HEK293 (cell line): ENCODE data around the gene SSC4D.

Experiments
- CTCF ChIP-seq: fragments of 450-650 bp; formaldehyde crosslinking; IDR thresholded peaks from 2 replicates; pipeline ENCODE4 v1.5.1; 2016; ENCODE audit warnings: missing biosample characterization, missing genetic modification characterization
- GLI2 ChIP-seq: fragments of 450-650 bp; formaldehyde crosslinking; IDR thresholded peaks from 2 replicates; pipeline ENCODE4; 2017; ENCODE audit warnings: missing biosample characterization, missing genetic modification characterization, low read depth, borderline replicate concordance
- KLF16 ChIP-seq: fragments of 450-650 bp; formaldehyde crosslinking; IDR thresholded peaks from 2 replicates; pipeline ENCODE4 v1.5.1; 2017; ENCODE audit warnings: missing biosample characterization, missing genetic modification characterization
- PBX3 ChIP-seq: sonication (generic); formaldehyde crosslinking; IDR thresholded peaks from 2 replicates; pipeline ENCODE4 v1.8.1; 2022; ENCODE audit warnings: mild to moderate bottlenecking, moderate library complexity, missing genetic modification reagents
- ZNF16 ChIP-seq: fragments of 450-650 bp; formaldehyde crosslinking; IDR thresholded peaks from 2 replicates; pipeline ENCODE4 v1.5.1; 2016; ENCODE audit warnings: low read depth, missing biosample characterization, missing genetic modification characterization
- ZNF175 ChIP-seq: fragments of 450-650 bp; formaldehyde crosslinking; IDR thresholded peaks from 2 replicates; pipeline ENCODE4 v1.5.1; 2016; ENCODE audit warnings: missing biosample characterization, missing genetic modification characterization
- ZNF776 ChIP-seq: fragments of 450-650 bp; formaldehyde crosslinking; IDR thresholded peaks from 2 replicates; pipeline ENCODE4 v1.5.0; 2017; ENCODE audit warnings: missing biosample characterization, missing genetic modification characterization, borderline replicate concordance
- TF ChIP-seq, protein P1 (sequence below): fragments of 450-650 bp; formaldehyde crosslinking; IDR thresholded peaks from 2 replicates; pipeline ENCODE4 v1.5.1; 2016; ENCODE audit warnings: missing biosample characterization, missing genetic modification characterization

DNA sequence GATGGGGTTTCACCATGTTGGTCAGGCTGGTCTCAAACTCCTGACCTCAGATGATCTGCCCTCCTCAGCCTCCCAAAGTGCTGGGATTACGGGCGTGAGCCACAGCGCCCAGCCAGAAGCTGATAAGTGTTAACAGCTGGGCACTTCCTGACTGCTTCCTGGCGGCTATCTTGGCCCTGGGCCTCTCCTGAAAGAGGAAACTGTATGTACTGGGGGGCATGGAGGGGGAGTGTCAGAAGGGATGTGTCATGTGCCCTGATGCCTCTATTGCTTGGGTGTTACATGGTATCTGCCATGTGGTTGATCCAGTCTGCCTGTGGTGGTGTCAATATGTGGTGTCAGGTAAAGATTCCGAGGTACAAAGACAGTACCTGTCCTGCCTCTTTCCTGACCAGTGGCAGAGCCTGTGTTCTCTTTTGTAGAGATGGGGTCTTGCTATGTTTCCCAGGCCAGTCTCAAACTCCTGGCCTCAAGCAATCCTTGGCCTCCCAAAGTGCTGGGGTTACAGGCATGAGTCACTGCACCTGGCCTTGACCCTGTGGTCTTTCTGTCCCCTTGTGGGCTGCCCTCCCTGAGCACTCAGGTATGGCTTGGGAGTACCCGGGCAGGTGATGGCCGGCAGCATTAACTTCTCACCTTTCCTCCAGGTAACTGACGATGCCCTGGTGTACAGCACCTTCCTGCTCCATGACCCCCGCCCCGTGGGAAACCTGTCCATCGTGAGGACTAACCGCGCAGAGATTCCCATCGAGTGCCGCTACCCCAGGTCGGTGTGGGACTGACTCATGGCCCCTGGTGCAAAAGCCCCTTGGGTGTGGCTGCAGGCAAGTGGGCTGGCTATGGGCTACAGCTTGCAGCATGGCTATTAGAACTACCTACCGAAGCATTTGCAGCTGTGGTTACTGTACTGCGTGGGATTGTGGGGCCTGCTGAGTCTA lies 19.6 kb upstream of the SSC4D start:
- TF ChIP-seq ZNF16 (tag by site-specific recombination) (no peak), CTCF (tag by site-specific recombination) (no peak), ZNF175 (tag by site-specific recombination) (no peak), ZNF776 (tag by site-specific recombination) (no peak), GLI2 (no peak), PBX3 (no peak), KLF16 (tag by site-specific recombination) (no peak)
- TF ChIP-seq, protein P1, sequence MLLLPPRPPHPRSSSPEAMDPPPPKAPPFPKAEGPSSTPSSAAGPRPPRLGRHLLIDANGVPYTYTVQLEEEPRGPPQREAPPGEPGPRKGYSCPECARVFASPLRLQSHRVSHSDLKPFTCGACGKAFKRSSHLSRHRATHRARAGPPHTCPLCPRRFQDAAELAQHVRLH (tag by site-specific recombination): no peak
